WERI-Rb-1 (cell line): Measurements from ENCODE around the gene CDH23.

Experiments
- DNase-seq: peaks from one replicate; pipeline ENCODE4 v3.0.0-alpha.2; 2020
- H3K27ac ChIP-seq: fragments of 250-450 bp; sonication (Bioruptor Pico); 2 replicates; pipeline ENCODE4 v1.5.1; 2020; ENCODE audit warnings: mild to moderate bottlenecking, moderate library complexity
- H3K27me3 ChIP-seq: fragments of 250-450 bp; sonication (Bioruptor Pico); 2 replicates; pipeline ENCODE4 v1.5.1; 2021; ENCODE audit warnings: mild to moderate bottlenecking, low read depth, moderate library complexity; ENCODE audit not compliant: insufficient read depth, severe bottlenecking
- H3K36me3 ChIP-seq: fragments of 250-450 bp; sonication (Bioruptor Pico); 2 replicates; pipeline ENCODE4 v1.5.1; 2020; ENCODE audit warnings: mild to moderate bottlenecking, moderate library complexity
- H3K4me3 ChIP-seq: 2 replicates; pipeline ENCODE4 v1.5.1; 2011; ENCODE audit warnings: low read depth, mild to moderate bottlenecking, control low read depth, low read length
- H3K9me3 ChIP-seq: fragments of 250-450 bp; sonication (Bioruptor Pico); 2 replicates; pipeline ENCODE4 v1.5.1; 2021; ENCODE audit warnings: mild to moderate bottlenecking, moderate library complexity; ENCODE audit not compliant: severe bottlenecking
- CTCF ChIP-seq: IDR thresholded peaks from 2 replicates; pipeline ENCODE4 v1.5.1; 2011; ENCODE audit warnings: low read depth, mild to moderate bottlenecking, control low read depth, inconsistent platforms, low read length

CDH23 gene

GRCh38 chr10:71799112-71799511, 402.4 kb downstream of the CDH23 start:
- no peaks in the 10 kb centered on the region for H3K9me3 ChIP-seq
- no peak overlapping the region for H3K4me3 ChIP-seq
- no peak for TF ChIP-seq CTCF
- H3K27ac ChIP-seq, result no peak overlapping the region
- H3K27me3 ChIP-seq, result no peaks in the 10 kb centered on the region
- DNase-seq, result no peak
- peaks cover 28% of the 10 kb centered on the region for H3K36me3 ChIP-seq

GRCh38 chr10:71799608-71800453, 403.1 kb downstream of the CDH23 start:
- no peak for DNase-seq
- H3K9me3 ChIP-seq, result no peaks in the 10 kb centered on the region
- no peak for TF ChIP-seq CTCF
- H3K36me3 ChIP-seq, result peaks cover 22% of the 10 kb centered on the region
- H3K27ac ChIP-seq, result no peak overlapping the region
- H3K4me3 ChIP-seq, result no peak overlapping the region
- no peaks in the 10 kb centered on the region for H3K27me3 ChIP-seq

- Histone ChIP-seq H3K36me3 (peaks cover 25% of the 10 kb centered on the region), H3K27me3 (no peaks in the 10 kb centered on the region), H3K27ac (no peak overlapping the region), H3K4me3 (no peak overlapping the region), H3K9me3 (no peaks in the 10 kb centered on the region)
- no peak for TF ChIP-seq CTCF
- DNase-seq, result no peak
Observed at GRCh38 chr10:71801361-71801760, 404.6 kb downstream of the CDH23 start.

- H3K27me3 ChIP-seq, result no peaks in the 10 kb centered on the region
- no peaks in the 10 kb centered on the region for H3K9me3 ChIP-seq
- H3K27ac ChIP-seq, result no peak overlapping the region
- peaks cover 31% of the 10 kb centered on the region for H3K36me3 ChIP-seq
- no peak for DNase-seq
- TF ChIP-seq CTCF, result no peak
- no peak overlapping the region for H3K4me3 ChIP-seq
Observed at GRCh38 chr10:71802235-71802634, 405.5 kb downstream of the CDH23 start.

GRCh38 chr10:71802715-71803488, 406.2 kb downstream of the CDH23 start:
- Histone ChIP-seq H3K27me3 (no peaks in the 10 kb centered on the region), H3K4me3 (no peak overlapping the region), H3K9me3 (no peaks in the 10 kb centered on the region), H3K36me3 (peaks cover 35% of the 10 kb centered on the region), H3K27ac (no peak overlapping the region)
- TF ChIP-seq CTCF, result no peak
- DNase-seq, result no peak
